ENCODE data around the gene TMEM186.
"Not testable (repeated sequence)": the region's sequence is repeated elsewhere in the genome, so short reads cannot be mapped to it uniquely, and the experiment has no call there.

Gene TMEM186

GRCh38 chr16:8812162-8812843 lies 14.9 kb upstream of the TMEM186 start:
- DNase-seq = no peak

DNA sequence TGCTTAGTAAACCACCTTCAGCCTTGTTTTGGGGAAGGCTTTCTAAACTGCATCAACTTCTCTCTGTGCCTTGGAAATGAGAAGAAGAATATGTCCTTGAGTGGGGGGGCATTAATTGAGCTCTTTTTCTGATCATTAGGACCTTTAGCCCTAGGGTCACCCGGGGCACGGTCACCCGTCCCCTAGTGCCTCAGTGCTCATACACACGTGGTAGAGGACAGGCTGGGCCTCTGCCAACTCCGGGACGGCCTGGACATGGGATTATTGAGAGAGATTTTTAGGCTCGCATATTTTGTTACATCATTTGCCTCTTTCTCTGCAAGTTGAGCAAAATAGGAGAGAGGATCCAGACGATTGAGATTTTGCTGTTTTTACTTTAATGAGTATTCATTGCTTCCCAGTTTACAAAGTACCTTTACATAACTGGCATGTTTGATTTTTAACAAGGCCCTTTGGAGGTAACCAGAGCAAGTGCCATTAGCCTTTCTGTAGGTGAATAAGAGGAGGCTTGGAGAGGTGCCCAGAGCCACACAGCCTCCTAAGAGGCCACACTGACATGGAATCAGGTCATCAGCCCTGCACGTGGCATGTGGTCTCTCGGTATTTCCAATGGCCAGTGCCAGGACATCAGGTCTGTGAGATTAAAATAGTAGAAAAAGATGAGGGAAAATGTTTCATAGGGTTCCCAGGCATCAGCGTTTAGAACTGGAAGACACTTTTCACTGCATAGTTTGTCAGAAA lies 11.3 kb upstream of the TMEM186 start:
- DNase-seq = no peak

- DNase-seq = no peak
Observed at GRCh38 chr16:8808009-8808408, 10.6 kb upstream of the TMEM186 start.

DNA sequence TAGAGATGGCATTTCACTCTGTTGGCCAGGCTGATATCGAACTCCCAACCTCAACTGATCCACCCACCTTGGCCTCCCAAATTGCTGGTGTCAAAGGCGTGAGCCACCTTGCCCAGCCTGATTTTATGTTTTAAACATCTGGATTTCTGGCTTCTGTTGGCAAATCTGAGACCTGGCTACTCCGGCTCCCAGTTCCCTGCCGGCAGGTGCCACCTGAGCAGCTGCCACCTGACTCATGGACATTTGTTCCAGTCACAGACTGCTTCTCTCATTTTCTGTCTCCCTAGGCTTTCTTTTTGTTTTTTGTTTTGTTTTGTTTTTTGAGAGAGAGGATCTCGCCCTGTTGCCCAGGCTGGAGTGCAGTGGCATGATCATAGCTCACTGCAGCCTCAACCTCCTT lies 9.8 kb upstream of the TMEM186 start:
- no peak for DNase-seq

- DNase-seq = peak; percentile 7
Observed at GRCh38 chr16:8806272-8806983, 9.0 kb upstream of the TMEM186 start.

DNA sequence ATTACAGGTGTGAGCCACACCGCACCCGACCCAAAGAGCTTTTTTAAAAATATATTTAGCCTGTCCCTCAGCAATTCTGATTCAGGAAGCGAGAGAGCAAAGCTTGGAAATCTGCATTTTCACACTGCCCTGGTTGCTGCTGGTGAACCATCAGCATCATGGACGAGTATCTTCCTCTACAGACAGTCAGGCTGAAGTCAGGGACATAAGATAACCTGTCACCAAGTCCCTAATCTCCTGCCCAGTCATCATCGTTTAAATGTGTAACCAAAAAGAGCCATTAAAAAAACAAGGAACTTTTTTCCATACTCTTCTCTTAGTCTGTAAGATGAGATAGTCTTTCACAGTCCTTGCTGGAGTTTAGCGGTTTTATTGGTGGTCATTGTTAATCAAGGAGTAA lies 6.9 kb upstream of the TMEM186 start:
- DNase-seq = no peak

GRCh38 chr16:8803733-8804132 lies 6.3 kb upstream of the TMEM186 start:
- DNase-seq = not testable (repeated sequence)

GRCh38 chr16:8801701-8802100 lies 4.3 kb upstream of the TMEM186 start:
- DNase-seq = no peak

- DNase-seq = no peak
Observed at GRCh38 chr16:8798535-8799157, 1.2 kb upstream of the TMEM186 start.

GRCh38 chr16:8798174-8798527 lies 712 bp upstream of the TMEM186 start:
- peak; percentile 23 for DNase-seq

GRCh38 chr16:8796469-8797363 lies 723 bp downstream of the TMEM186 start:
- no peak for DNase-seq

GRCh38 chr16:8795818-8796217 lies 1.6 kb downstream of the TMEM186 start:
- no peak for DNase-seq

GRCh38 chr16:8795091-8795490 lies 2.3 kb downstream of the TMEM186 start:
- no peak for DNase-seq

GRCh38 chr16:8788578-8789172 lies 8.8 kb downstream of the TMEM186 start:
- no peak for DNase-seq

DNA sequence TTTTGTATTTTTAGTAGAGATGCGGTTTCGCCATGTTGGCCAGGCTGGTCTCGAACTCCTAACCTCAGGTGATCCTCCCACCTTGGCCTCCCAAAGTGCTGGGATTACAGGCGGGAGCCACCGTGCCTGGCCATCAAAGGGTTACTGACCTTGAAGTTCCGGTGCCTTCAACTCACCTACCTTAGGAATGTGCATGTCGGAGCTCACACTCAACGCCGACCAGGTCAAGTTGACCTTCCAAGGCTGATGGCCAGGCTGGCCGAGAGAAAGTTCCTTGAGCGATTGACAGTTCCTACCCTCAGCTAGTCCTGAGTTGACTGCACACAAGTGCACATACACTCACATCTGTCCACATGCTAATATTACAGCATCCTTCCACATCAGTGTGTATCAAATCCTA lies 11.1 kb downstream of the TMEM186 start:
- not testable (repeated sequence) for DNase-seq

- no peak for DNase-seq
Observed at GRCh38 chr16:8785408-8785807, 12.0 kb downstream of the TMEM186 start.

DNA sequence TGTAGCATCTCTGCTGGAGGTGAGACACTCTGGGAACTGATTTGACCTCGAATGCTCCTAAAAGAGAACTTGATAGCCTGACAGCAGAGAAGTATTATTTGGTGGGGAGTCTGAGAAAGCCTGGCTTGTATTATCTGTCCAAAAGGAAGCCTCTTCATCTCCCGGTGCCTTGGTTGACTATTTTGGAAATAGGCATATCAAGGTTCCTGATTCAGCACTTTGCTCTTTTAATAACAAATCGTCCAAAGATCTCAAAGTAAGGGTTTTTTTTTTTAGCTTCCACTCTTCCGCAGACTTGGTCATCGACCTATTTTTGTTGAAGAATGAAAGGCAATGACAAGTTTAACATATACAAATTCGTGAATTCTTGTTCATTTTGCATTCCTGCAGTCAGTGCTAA lies 14.8 kb downstream of the TMEM186 start:
- DNase-seq = no peak

DNA sequence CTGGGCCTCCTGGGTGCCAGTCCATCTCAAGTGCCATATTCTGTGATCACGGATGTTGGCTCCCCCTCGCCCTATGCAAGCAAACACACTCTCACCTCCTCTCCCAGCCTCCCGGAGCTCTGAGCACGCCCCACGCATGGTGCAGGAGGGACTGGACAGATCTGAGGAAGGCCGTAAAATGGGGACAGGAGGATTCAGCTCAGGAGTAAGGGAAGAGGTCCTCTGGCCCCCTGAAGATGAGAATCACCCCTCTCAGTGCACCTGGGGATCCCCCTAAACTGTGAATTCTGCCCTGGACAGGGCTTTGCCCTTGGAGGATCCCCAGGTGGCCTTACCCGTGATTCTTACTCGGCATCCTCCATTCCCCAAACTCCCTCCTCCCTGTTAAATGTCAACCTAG lies 15.6 kb downstream of the TMEM186 start:
- DNase-seq = no peak

- no peak for DNase-seq
Observed at GRCh38 chr16:8777217-8777616, 20.2 kb downstream of the TMEM186 start.

- DNase-seq = no peak
Observed at GRCh38 chr16:8776129-8776584, 21.3 kb downstream of the TMEM186 start.

DNA sequence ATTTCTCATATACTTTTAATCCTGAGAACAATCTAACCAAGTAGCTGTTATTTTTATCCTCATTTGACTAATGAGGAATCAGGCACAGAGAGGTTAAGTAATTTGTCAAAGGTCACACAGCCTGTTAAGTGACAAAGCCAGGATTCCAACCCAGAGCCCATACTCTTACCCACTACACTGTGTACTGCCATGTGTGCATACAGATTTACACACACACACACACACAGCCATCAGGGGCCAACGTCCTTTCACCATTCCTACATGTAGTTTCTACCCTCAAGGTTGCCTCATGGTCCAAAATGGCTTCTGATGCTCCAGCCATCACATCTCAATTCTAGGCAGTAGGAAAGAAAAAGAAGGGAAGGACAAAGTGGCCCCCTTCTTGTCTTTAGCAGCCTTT lies 22.1 kb downstream of the TMEM186 start:
- DNase-seq = no peak

DNA sequence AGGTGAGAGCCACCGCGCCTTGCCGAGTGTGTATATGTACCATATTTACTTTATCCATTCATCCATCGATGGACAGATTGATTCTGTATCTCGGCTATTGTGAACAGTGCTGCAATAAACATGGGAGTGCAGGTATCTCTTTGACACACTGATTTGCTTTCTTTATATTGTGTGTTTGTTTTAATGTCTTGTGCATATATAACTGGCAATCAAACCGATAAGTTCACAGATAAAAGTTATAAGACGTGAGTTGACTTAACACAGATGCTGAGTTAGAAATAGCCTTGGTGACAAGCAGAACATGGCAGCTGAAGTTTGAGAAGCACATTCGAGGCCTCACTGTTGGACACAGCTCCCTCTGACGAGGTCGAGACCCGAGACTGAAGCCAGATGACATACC lies 23.2 kb downstream of the TMEM186 start:
- no peak for DNase-seq
